ENCODE data around the gene CACNB2. TPM values are rescaled to one million over a fixed set of nuclear protein-coding genes. Genes with fewer than 3 reads are reported as not detected.

CACNB2 gene
- total RNA-seq, 1 experiment from 2014 or later = 34.1 TPM

DNA sequence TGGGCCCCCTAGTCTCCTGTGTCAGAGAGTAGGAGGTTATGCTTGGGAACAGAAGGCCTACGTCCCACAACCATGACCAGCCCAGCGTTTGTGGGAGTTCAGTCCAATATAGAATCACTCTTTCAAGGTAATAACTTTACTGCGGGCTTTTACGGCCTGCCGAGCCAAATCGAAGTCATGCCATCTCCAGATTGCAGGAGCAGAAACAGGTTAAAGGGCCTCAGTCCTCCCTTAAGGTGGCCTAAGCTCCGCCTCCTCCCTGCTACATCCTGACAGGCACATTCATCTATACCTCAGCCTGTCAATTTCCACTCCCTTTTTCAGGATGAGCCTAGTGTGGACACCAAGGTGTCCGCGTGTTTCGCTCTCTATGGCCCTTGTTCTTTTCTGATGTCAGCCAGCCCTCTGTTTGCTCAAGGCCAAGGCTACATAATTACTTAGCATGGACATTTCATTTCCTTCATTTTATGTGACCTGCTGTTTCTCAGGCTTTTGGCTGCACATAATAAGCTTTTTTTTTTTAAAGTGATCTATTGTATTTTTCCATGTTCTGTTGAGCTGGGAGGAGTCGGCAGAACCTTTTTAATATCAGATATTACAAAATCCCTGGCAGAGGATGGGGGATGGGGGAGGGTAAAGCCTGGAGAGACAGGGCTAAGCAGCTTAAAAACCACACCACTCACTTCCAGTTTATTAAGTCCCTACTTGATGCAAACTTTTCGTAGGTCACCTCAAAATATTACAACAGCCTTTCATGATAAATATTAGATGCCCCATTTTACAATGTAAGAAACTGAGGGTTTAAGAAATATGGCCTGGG, 84.6 kb downstream of the CACNB2 start:
- POLR2A ChIA-PET (ENCODE audit: low non-redundant PET) = no interaction called here
- intact Hi-C loops (cut with micrococcal nuclease; ENCODE audit: unreplicated experiment) = no loop called here
- CTCF ChIA-PET = interaction anchor here (1.0 kb wide), 1 partner anchor 23 kb away, joined by 3 read pairs; no protein-coding TSS in a partner anchor

DNA sequence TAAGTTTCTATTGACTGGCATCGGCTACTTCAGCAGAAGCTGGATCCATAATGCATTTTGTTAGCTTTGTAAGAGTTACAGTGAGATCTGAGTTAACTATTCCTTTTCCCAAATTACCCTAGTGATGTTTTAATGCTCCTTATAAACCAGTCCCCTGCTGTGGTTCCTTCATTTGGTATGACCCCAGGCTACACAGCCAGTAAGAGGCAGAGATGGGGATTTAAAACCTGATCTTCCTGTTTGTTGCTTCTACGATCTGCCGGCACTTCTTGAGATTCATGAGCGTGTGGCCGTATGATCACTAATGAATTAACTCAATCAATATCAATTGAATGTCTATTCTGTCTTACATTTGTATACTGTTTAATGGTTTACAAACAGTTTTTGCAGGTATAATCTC, 86.1 kb downstream of the CACNB2 start:
- DNase-seq (ENCODE audit: low spot score) = no peak
- Histone ChIP-seq H3K4me1 (ENCODE audit: insufficient read depth, low read length, poor library complexity, severe bottlenecking) (peaks cover 53% of the 10 kb centered on the region), H3K4me3 (ENCODE audit: low read depth, low read length, poor library complexity, severe bottlenecking) (no peak overlapping the region), H3K36me3 (ENCODE audit: insufficient read depth, low read length, poor library complexity, severe bottlenecking) (no peaks in the 10 kb centered on the region), H3K27me3 (replicated peaks; ENCODE audit: insufficient read depth, low read depth, low read length, poor library complexity) (no peaks in the 10 kb centered on the region), H3K9me3 (ENCODE audit: low read depth, low read length, poor library complexity, severe bottlenecking) (no peaks in the 10 kb centered on the region), H3K27ac (ENCODE audit: low read depth, low read length, poor library complexity, severe bottlenecking) (no peak overlapping the region)
- intact Hi-C loops (cut with micrococcal nuclease; ENCODE audit: unreplicated experiment) = no loop called here
- CTCF ChIA-PET = no interaction called here
- no peak for TF ChIP-seq CTCF (conservative IDR thresholded peaks at IDR 0.05; ENCODE audit: low read depth, low read length)
- no peak for TF ChIP-seq EZH2 (IDR thresholded peaks at IDR 0.05; ENCODE audit: borderline replicate concordance, low read depth, low read length, poor library complexity, severe bottlenecking)
- BruUV-seq (replicated peaks) = no TSS peak
- POLR2A ChIA-PET (ENCODE audit: low non-redundant PET) = no interaction called here

More for the DNA sequence above, 84.6 kb downstream of the CACNB2 start:
- H3K27me3 ChIP-seq (replicated peaks; ENCODE audit: insufficient read depth, low read depth, low read length, poor library complexity) = no peaks in the 10 kb centered on the region
- TF ChIP-seq EZH2 (IDR thresholded peaks at IDR 0.05; ENCODE audit: borderline replicate concordance, low read depth, low read length, poor library complexity, severe bottlenecking) (no peak), CTCF (conservative IDR thresholded peaks at IDR 0.05; ENCODE audit: low read depth, low read length) (no peak)
- no peak overlapping the region for H3K4me3 ChIP-seq (ENCODE audit: low read depth, low read length, poor library complexity, severe bottlenecking)
- no peaks in the 10 kb centered on the region for H3K36me3 ChIP-seq (ENCODE audit: insufficient read depth, low read length, poor library complexity, severe bottlenecking)
- peak; percentile 34 for DNase-seq (ENCODE audit: low spot score)
- peaks cover 43% of the 10 kb centered on the region for H3K4me1 ChIP-seq (ENCODE audit: insufficient read depth, low read length, poor library complexity, severe bottlenecking)
- H3K9me3 ChIP-seq (ENCODE audit: low read depth, low read length, poor library complexity, severe bottlenecking) = no peaks in the 10 kb centered on the region
- H3K27ac ChIP-seq (ENCODE audit: low read depth, low read length, poor library complexity, severe bottlenecking) = peak overlapping the region; percentile 36
- BruUV-seq (replicated peaks) = no TSS peak

DNA sequence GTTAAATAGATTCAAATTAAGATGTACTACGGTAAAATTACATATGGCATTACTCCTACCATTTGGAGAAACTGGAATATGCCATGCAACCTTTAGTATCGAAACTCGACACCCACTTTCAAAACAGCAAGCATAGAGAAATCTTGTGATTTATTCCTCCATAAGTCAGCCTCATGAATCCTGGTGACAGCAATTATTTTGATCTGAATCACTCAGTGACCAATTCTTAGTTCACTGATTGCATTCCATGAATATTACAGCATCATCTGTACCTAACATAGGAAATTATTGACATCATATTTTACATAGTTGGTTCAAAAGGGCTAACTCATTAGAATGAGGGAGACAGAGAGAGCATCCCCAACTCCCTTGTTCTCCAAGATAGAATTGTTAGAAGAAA, 89.6 kb downstream of the CACNB2 start:
- H3K4me3 ChIP-seq (ENCODE audit: low read depth, low read length, poor library complexity, severe bottlenecking) = no peak overlapping the region
- BruUV-seq (replicated peaks) = no TSS peak
- intact Hi-C loops (cut with micrococcal nuclease; ENCODE audit: unreplicated experiment) = no loop called here
- no peak for DNase-seq (ENCODE audit: low spot score)
- H3K4me1 ChIP-seq (ENCODE audit: insufficient read depth, low read length, poor library complexity, severe bottlenecking) = peaks cover 28% of the 10 kb centered on the region
- H3K27me3 ChIP-seq (replicated peaks; ENCODE audit: insufficient read depth, low read depth, low read length, poor library complexity) = no peaks in the 10 kb centered on the region
- no peaks in the 10 kb centered on the region for H3K9me3 ChIP-seq (ENCODE audit: low read depth, low read length, poor library complexity, severe bottlenecking)
- CTCF ChIA-PET = no interaction called here
- H3K27ac ChIP-seq (ENCODE audit: low read depth, low read length, poor library complexity, severe bottlenecking) = no peak overlapping the region
- H3K36me3 ChIP-seq (ENCODE audit: insufficient read depth, low read length, poor library complexity, severe bottlenecking) = peaks cover 4% of the 10 kb centered on the region
- no peak for TF ChIP-seq CTCF (conservative IDR thresholded peaks at IDR 0.05; ENCODE audit: low read depth, low read length)
- no peak for TF ChIP-seq EZH2 (IDR thresholded peaks at IDR 0.05; ENCODE audit: borderline replicate concordance, low read depth, low read length, poor library complexity, severe bottlenecking)
- POLR2A ChIA-PET (ENCODE audit: low non-redundant PET) = no interaction called here
